Brain microvascular endothelial cell (primary cell): ENCODE measurements around the gene PPP2R3C.

Experiments
- DNase-seq: peaks from one replicate; pipeline ENCODE4 v3.0.0-alpha.2; 2020
- H3K27ac ChIP-seq: fragments of 250-450 bp; sonication (Bioruptor Pico); 2 replicates; pipeline ENCODE4 v1.5.1; 2020; ENCODE audit warnings: mild to moderate bottlenecking, moderate library complexity
- H3K27me3 ChIP-seq: fragments of 250-450 bp; sonication (Bioruptor Pico); replicated peaks from 2 replicates; pipeline ENCODE4 v1.5.1; 2020; ENCODE audit warnings: mild to moderate bottlenecking
- H3K36me3 ChIP-seq: fragments of 250-450 bp; sonication (Bioruptor Pico); replicated peaks from 2 replicates; pipeline ENCODE4 v1.5.1; 2020; ENCODE audit warnings: mild to moderate bottlenecking
- H3K4me3 ChIP-seq: 2 replicates; pipeline ENCODE4 v1.5.1; 2011; ENCODE audit warnings: low read depth, mild to moderate bottlenecking, control low read depth, low read length, moderate library complexity
- in situ Hi-C: cut with HindIII; loops from 2 replicates; pipeline ENCODE4 v1.10.0; 2017; ENCODE audit warnings: low sequenced_read_pairs, low pct_ligation_motif_present
- TF ChIP-seq, protein P1 (sequence below): IDR thresholded peaks from 2 replicates; pipeline ENCODE4 v1.5.1; 2011; ENCODE audit warnings: low read depth, mild to moderate bottlenecking, moderate library complexity, low read length, control low read depth, inconsistent platforms; ENCODE audit errors: missing control alignments

PPP2R3C gene

DNA sequence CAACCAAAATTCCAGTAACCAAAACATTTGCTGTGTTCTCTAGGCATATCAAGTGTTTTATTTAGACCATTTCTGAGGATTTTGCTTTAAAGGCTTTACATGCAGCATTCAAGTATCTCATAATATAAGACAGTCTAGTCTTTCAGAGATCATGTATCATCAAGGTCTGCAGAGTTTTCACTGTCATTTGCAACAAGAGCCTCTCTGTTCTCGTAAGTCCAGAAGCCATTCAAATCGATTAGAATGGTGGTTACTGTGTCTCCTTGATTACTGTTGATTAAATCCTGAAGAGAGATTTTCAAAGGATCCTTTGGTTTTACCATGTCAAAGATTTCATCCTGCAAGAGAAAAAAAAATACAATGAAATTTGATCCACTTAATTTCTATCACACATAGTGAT lies 36.3 kb downstream of the PPP2R3C start:
- in situ Hi-C loops = loop anchor here (25.0 kb wide), 1 partner anchor 327 kb away; the partner anchor contains the start of gene NFKBIA
- peaks cover 26% of the 10 kb centered on the region for H3K36me3 ChIP-seq
- TF ChIP-seq, protein P1, sequence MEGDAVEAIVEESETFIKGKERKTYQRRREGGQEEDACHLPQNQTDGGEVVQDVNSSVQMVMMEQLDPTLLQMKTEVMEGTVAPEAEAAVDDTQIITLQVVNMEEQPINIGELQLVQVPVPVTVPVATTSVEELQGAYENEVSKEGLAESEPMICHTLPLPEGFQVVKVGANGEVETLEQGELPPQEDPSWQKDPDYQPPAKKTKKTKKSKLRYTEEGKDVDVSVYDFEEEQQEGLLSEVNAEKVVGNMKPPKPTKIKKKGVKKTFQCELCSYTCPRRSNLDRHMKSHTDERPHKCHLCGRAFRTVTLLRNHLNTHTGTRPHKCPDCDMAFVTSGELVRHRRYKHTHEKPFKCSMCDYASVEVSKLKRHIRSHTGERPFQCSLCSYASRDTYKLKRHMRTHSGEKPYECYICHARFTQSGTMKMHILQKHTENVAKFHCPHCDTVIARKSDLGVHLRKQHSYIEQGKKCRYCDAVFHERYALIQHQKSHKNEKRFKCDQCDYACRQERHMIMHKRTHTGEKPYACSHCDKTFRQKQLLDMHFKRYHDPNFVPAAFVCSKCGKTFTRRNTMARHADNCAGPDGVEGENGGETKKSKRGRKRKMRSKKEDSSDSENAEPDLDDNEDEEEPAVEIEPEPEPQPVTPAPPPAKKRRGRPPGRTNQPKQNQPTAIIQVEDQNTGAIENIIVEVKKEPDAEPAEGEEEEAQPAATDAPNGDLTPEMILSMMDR = no peak
- no peak for DNase-seq
- H3K4me3 ChIP-seq = no peak overlapping the region
- H3K27me3 ChIP-seq = no peaks in the 10 kb centered on the region
- H3K27ac ChIP-seq = no peak overlapping the region

DNA sequence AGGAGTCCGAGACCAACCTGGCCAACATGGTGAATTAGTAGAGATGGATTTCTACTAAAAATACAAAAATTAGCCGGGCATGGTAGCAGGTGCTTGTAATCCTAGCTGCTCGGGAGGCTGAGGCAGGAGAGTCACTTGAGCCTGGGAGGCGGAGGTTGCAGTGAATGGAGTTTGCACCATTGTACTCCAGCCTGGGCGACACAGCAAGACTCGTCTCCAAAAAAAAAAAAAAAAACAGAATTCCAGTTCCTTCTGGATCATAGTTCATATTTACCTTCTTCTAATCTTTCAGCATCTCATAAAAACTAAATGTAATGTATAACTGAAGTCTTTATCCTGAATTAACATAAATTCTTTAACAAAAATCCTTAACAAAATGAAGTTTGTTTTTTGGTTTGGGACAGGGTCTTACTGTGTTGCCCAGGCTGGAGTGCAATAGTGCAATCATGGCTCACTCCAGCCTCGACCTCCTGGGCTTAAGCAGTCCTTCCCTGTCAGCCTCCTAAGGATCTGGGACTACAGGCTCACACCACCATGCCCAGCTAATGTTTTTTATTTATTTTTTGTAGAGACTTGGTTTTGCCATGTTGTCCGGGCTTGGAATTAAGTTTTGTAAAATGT lies 38.1 kb downstream of the PPP2R3C start:
- Histone ChIP-seq H3K4me3 (no peak overlapping the region), H3K36me3 (peaks cover 29% of the 10 kb centered on the region), H3K27ac (no peak overlapping the region), H3K27me3 (no peaks in the 10 kb centered on the region)
- DNase-seq = no peak
- in situ Hi-C loops = loop anchor here (25.0 kb wide), 1 partner anchor 329 kb away; the partner anchor contains the start of gene NFKBIA
- TF ChIP-seq, protein P1 = no peak

DNA sequence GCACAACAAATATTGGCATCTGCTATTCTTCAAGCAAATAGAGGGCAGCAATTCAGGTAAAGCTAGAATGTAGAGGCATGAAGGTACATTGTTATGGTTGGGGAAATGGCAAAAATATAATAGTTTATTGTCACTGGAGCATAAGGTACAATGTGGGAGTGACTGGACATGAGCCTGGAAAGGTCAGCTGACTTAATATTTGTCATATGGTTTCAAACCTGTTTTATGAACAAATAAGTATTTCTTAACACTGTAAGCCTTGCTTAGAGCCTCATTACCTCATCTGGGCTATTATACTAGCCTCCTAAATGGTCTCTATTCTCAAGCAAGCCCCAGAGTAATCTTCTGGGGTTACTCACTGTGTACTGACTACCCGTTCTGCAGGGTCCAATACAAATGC lies 42.0 kb downstream of the PPP2R3C start:
- H3K4me3 ChIP-seq = no peak overlapping the region
- in situ Hi-C loops = loop anchor here (25.0 kb wide), 1 partner anchor 333 kb away; the partner anchor contains the start of gene NFKBIA
- no peak for DNase-seq
- TF ChIP-seq, protein P1 = no peak
- no peak overlapping the region for H3K27ac ChIP-seq
- H3K36me3 ChIP-seq = peaks cover 24% of the 10 kb centered on the region
- no peaks in the 10 kb centered on the region for H3K27me3 ChIP-seq

DNA sequence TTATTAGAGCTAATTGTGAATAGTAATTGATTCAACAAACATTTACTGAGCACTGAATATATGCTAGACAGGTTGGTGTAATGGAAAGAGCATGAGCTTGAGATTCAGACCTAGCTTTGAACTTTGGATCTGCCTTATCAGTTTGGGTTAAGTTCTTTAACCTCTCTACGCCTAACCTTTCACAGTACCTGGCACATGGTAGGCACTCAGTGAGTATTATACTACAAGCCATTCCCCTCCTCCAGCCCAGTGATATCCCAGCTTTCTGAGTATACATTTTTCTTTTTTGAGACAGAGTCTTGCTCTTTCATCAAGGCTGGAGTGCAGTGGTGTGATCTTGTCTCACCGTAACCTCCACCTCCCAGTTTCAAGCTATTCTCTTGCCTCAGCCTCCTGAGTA lies 43.7 kb downstream of the PPP2R3C start:
- no peak for DNase-seq
- TF ChIP-seq, protein P1 = no peak
- Histone ChIP-seq H3K27me3 (no peaks in the 10 kb centered on the region), H3K36me3 (peaks cover 16% of the 10 kb centered on the region), H3K27ac (no peak overlapping the region), H3K4me3 (no peak overlapping the region)
- in situ Hi-C loops = loop anchor here (25.0 kb wide), 1 partner anchor 334 kb away; the partner anchor contains the start of gene NFKBIA

DNA sequence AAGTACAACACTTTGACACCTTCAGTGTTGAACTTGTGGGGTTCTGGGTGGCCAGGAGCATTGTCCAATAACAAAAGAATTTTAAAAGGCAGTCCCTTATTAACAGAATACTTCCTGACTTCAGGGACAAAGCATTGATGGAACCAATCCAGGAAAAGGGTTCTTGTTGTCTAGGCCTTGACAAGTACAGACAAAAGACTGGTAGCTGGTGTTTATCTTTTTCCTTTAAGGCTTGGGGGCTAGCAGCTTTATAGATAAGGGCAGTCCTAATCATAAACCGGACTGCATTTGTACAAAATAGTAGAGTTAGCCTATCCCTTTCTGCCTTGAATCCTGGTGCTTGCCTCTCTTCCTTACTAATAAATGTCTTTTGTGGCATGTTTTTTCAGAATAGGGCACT lies 48.3 kb downstream of the PPP2R3C start:
- Histone ChIP-seq H3K4me3 (no peak overlapping the region), H3K27ac (no peak overlapping the region), H3K36me3 (peaks cover 7% of the 10 kb centered on the region), H3K27me3 (no peaks in the 10 kb centered on the region)
- in situ Hi-C loops = no loop called here
- TF ChIP-seq, protein P1 = no peak
- no peak for DNase-seq

DNA sequence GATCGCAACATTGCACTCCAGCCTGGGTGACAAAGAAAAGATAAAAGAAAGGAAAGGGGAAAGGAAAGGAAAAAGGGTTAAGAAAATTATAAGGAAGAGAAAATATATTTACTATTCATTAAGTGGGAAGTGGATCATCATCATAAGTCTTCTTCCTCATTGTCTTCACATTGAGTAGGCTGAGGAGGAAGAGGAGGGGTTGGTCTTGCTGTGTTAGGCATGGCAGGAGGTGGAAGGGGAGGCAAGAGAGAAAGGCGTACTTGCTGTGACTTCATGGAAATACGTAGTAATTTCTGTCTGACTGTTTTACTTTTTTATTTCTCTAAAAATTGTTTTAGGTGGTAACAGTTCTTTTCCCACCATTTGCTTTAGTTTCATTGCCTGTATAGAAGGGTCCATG lies 49.6 kb downstream of the PPP2R3C start:
- DNase-seq = no peak
- Histone ChIP-seq H3K27ac (no peak overlapping the region), H3K4me3 (no peak overlapping the region), H3K27me3 (no peaks in the 10 kb centered on the region), H3K36me3 (peaks cover 3% of the 10 kb centered on the region)
- in situ Hi-C loops = no loop called here
- TF ChIP-seq, protein P1 = no peak
